CD4-positive, alpha-beta T cell (primary cell): Measurements from ENCODE around the gene MAP7D1. TPM values are rescaled to one million over a fixed set of nuclear protein-coding genes. Genes with fewer than 3 reads are reported as not detected.

Experiments
- ATAC-seq: fragments of 200-7000 bp; cut with Tn5 transposase; one replicate; pipeline ENCODE4 v1.10.0; 2022; ENCODE audit warnings: mild to moderate bottlenecking; ENCODE audit not compliant: poor library complexity
- CTCF ChIA-PET: fragments of 350-600 bp; sonication (Branson Sonifier 250); formaldehyde crosslinking; loops from one replicate; lab custom pipeline; 2021; ENCODE audit warnings: antibody characterized with exemption, inconsistent platforms; lab: Charles Lee
- POLR2A ChIA-PET: fragments of 350-600 bp; sonication (Branson Sonifier 250); formaldehyde crosslinking; loops from one replicate; lab custom pipeline; 2021; ENCODE audit warnings: antibody characterized with exemption, inconsistent platforms; lab: Charles Lee
- DNase-seq, 14 experiments: peaks; one replicate each; pipeline ENCODE4 v3.0.0-alpha.2; 2013 to 2020; ENCODE audit warnings: mixed read lengths in 2 of 14
- H3K27ac ChIP-seq, 2 donors: one replicate each; pipeline versions ENCODE4 v1.5.1 to v1.7.0; 2013; ENCODE audit warnings: low read length in 2 of 2, low read depth in 1 of 2, mild to moderate bottlenecking in 1 of 2
- H3K27me3 ChIP-seq, 2 experiments: 1 replicate in 1 of 2; 2 replicates in 1 of 2; pipeline versions ENCODE4 v1.6.1 to v1.7.0; 2013; ENCODE audit warnings: low read length in 2 of 2, control low read depth in 1 of 2, mild to moderate bottlenecking in 1 of 2, moderate library complexity in 1 of 2; ENCODE audit not compliant: insufficient read depth in 2 of 2, control insufficient read depth in 1 of 2
- H3K36me3 ChIP-seq: one replicate; pipeline ENCODE4 v1.6.1; 2013; ENCODE audit warnings: low read length, control low read depth; ENCODE audit not compliant: insufficient read depth
- H3K4me1 ChIP-seq: one replicate; pipeline ENCODE4 v1.6.1; 2013; ENCODE audit warnings: low read length, control low read depth; ENCODE audit not compliant: insufficient read depth
- H3K4me3 ChIP-seq: one replicate; pipeline ENCODE4 v1.5.1; 2013; ENCODE audit warnings: mild to moderate bottlenecking, low read length, moderate library complexity
- H3K9me3 ChIP-seq, 2 experiments: 1 replicate in 1 of 2; 2 replicates in 1 of 2; pipeline versions ENCODE4 v1.6.1 to v1.7.0; 2013; ENCODE audit warnings: low read length in 2 of 2, mild to moderate bottlenecking in 2 of 2, control low read depth in 1 of 2, moderate library complexity in 1 of 2; ENCODE audit not compliant: control insufficient read depth in 1 of 2, insufficient read depth in 1 of 2
- H3K27ac Mint-ChIP-seq: one replicate; pipeline ENCODE4 v1.8.0; 2020; ENCODE audit warnings: mixed read lengths
- H3K27me3 Mint-ChIP-seq: one replicate; pipeline ENCODE4 v1.8.0; 2021; ENCODE audit warnings: mixed read lengths
- H3K36me3 Mint-ChIP-seq: one replicate; pipeline ENCODE4 v1.8.0; 2021; ENCODE audit warnings: low read depth, mixed read lengths
- H3K4me1 Mint-ChIP-seq: one replicate; pipeline ENCODE4 v1.8.0; 2021; ENCODE audit warnings: low read depth, mixed read lengths
- H3K4me3 Mint-ChIP-seq: one replicate; pipeline ENCODE4 v1.8.0; 2020; ENCODE audit warnings: mild to moderate bottlenecking, mixed read lengths
- H3K9me3 Mint-ChIP-seq: one replicate; pipeline ENCODE4 v1.8.0; 2020; ENCODE audit warnings: mixed read lengths
- intact Hi-C, 2 experiments: fragments of 100-400 bp; cut with DNase I in 1 of 2; cut with micrococcal nuclease in 1 of 2; formaldehyde crosslinking; loops; one replicate each; pipeline versions ENCODE4 v1.15.1 to v1.9.0; 2023 to 2025; cut with DNase I, micrococcal nuclease
- total RNA-seq, 174 experiments: library from RNA in 2 of 174; stranded (reverse) in 2 of 174; gene quantifications; one replicate each; pipeline ENCODE4 v1.2.3 and lab custom pipeline; 2021 to 2026
- TF ChIP-seq, protein P1 (sequence below): fragments of 200-600 bp; IDR thresholded peaks from one replicate; pipeline ENCODE4 v1.8.0; 2022; ENCODE audit warnings: antibody characterized with exemption, mild to moderate bottlenecking

The MAP7D1 gene
- total RNA-seq, 2 experiments from 2014 or later = 156 to 163 TPM

DNA sequence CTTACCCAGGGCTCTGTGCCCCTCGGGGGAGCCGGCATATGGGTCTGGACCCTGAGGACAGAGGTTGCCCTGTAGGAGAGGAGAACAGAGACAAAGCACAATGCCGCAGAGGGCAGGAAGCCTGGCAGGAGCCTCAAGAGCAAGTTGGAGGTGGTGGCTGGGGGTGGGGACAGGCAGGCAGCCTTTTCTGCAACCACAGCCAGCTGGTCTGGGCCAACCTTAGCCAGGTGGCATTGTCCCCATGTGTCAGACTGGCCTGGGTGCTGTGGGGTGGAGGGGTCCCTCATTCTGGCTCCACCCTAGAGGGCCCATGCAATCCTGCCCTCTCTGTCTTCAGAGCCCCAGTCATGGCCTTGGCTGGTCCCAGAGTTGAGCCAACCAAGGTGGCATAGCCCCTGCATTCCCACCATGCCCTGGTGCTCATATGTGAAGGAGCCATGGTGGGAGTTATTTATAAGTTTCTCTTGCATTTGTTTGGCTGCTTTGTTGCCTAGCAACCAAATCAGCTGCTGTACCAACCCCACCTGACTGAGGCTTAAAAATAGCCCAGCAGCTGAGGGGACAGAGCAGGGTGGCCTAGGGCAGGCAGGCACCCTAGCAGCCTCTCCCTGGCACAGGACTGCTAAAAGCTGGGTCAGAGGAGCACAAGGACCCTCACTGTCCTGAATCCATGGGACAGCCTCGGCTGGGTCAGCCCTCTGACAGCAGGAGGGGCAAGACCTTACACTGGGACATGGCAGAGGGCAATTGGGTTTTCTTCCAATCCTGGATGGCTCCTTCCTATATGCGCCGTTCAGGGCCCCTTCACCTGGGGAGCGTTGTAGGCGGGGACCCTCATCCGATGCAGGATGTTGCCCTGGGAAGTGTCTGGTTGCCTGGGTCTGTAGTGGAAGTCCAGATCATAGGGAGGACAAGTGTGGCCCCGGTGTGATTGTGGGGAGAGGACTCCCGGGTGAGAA is 19.5 kb downstream of the MAP7D1 start:
- POLR2A ChIA-PET = interaction anchor here (0.6 to 1.6 kb wide), 3 partner anchors 13 to 15 kb away, joined by 3 to 4 read pairs (median 3); no protein-coding TSS in a partner anchor
- H3K9me3 Mint-ChIP-seq = no peaks in the 10 kb centered on the region
- peaks cover 87% of the 10 kb centered on the region for H3K36me3 Mint-ChIP-seq
- H3K4me3 Mint-ChIP-seq = no peak overlapping the region
- H3K27ac ChIP-seq = peak overlapping the region; percentile 14 to 29
- H3K27me3 Mint-ChIP-seq = no peaks in the 10 kb centered on the region
- TF ChIP-seq, protein P1, sequence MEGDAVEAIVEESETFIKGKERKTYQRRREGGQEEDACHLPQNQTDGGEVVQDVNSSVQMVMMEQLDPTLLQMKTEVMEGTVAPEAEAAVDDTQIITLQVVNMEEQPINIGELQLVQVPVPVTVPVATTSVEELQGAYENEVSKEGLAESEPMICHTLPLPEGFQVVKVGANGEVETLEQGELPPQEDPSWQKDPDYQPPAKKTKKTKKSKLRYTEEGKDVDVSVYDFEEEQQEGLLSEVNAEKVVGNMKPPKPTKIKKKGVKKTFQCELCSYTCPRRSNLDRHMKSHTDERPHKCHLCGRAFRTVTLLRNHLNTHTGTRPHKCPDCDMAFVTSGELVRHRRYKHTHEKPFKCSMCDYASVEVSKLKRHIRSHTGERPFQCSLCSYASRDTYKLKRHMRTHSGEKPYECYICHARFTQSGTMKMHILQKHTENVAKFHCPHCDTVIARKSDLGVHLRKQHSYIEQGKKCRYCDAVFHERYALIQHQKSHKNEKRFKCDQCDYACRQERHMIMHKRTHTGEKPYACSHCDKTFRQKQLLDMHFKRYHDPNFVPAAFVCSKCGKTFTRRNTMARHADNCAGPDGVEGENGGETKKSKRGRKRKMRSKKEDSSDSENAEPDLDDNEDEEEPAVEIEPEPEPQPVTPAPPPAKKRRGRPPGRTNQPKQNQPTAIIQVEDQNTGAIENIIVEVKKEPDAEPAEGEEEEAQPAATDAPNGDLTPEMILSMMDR = no peak
- ATAC-seq (no peak), DNase-seq (peak in 3 of 14 experiments; percentile 18 to 42 (median 38))
- H3K4me1 Mint-ChIP-seq = peaks cover 10% of the 10 kb centered on the region
- H3K4me3 ChIP-seq = no peak overlapping the region
- H3K36me3 ChIP-seq = peaks cover 95% of the 10 kb centered on the region
- no peaks in the 10 kb centered on the region for H3K9me3 ChIP-seq
- CTCF ChIA-PET = no interaction called here
- H3K4me1 ChIP-seq = peaks cover 4% of the 10 kb centered on the region
- H3K27me3 ChIP-seq = no peaks in the 10 kb centered on the region
- intact Hi-C loops = no loop called here
- H3K27ac Mint-ChIP-seq = peak overlapping the region; percentile 9

DNA sequence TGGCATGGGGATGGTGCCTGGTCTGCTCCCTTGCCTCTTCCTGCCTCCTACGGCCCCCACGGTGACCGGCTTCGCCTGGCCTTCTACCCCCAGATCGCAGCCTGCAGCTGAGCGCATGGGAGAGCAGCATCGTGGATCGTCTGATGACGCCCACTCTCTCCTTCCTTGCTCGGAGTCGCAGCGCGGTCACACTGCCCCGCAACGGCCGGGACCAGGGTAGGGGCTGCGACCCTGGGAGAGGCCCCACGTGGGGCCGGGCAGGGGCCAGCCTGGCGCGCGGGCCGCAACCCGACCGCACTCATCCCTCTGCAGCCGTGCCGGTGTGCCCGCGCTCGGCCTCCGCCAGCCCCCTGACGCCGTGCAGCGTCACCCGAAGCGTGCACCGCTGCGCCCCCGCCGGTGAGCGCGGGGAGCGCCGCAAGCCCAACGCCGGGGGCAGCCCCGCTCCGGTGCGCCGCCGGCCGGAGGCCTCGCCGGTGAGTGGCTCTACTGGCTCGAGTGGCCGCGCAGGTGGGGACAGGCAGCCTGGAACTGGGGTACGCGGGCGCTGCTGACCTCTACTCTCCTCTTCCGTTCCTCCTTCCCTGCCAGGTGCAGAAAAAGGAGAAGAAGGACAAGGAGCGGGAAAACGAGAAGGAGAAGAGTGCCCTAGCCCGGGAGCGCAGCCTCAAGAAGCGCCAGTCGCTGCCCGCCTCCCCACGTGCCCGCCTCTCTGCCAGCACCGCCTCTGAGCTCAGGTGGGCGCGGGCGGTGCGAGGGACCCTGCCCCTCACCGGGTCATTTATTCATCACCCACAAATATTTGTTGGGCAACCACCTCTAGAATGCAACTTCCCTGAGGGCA is 20.4 kb downstream of the MAP7D1 start:
- no peaks in the 10 kb centered on the region for H3K9me3 Mint-ChIP-seq
- TF ChIP-seq, protein P1 = no peak
- H3K27ac Mint-ChIP-seq = no peak overlapping the region
- intact Hi-C loops = no loop called here
- CTCF ChIA-PET = no interaction called here
- no peaks in the 10 kb centered on the region for H3K27me3 ChIP-seq
- H3K4me1 ChIP-seq = peaks cover 4% of the 10 kb centered on the region
- H3K36me3 ChIP-seq = peaks cover 95% of the 10 kb centered on the region
- peak overlapping the region in 1 of 2 donors; percentile 29 for H3K27ac ChIP-seq
- ATAC-seq (no peak), DNase-seq (no peak)
- peaks cover 87% of the 10 kb centered on the region for H3K36me3 Mint-ChIP-seq
- POLR2A ChIA-PET = interaction anchor here (0.6 to 1.6 kb wide), 2 partner anchors 14 to 15 kb away, joined by 3 to 4 read pairs; no protein-coding TSS in a partner anchor
- H3K4me3 ChIP-seq = no peak overlapping the region
- H3K9me3 ChIP-seq = no peaks in the 10 kb centered on the region
- H3K4me3 Mint-ChIP-seq = no peak overlapping the region
- no peaks in the 10 kb centered on the region for H3K27me3 Mint-ChIP-seq
- peaks cover 6% of the 10 kb centered on the region for H3K4me1 Mint-ChIP-seq

DNA sequence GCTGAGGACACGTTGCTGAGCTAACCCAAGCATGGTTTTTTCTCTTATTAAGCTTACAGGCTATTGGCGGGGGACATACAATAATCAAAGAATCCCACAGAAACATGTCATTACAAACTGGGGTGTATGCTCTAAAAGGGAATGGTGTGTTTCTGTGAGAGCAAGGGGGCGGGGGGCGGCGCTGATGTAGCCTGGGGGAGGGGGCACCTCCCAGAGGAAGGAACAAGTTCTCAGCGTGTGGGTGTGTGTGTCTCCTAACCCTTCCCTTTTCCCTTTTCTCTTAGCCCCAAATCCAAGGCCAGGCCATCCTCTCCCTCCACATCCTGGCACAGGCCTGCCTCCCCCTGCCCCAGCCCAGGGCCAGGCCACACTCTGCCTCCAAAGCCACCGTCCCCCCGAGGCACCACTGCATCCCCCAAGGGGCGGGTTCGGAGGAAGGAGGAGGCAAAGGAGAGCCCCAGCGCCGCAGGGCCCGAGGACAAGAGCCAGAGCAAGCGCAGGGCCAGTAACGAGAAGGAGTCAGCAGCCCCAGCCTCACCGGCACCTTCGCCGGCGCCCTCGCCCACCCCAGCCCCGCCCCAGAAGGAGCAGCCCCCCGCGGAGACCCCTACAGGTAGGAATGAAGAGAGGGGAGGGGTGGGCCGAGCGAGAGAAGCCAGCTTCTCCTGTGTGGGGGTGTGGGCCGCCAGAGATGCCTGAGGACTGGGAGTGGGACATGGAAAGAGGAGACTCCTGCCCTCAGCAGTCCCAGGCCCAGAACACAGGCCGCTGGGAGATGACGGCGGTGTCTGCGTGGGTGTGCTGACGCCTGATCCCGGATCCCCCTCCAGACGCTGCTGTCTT is 21.9 kb downstream of the MAP7D1 start:
- Histone ChIP-seq H3K27ac (peak overlapping the region in 1 of 2 donors; percentile 25), H3K4me3 (no peak overlapping the region), H3K9me3 (no peaks in the 10 kb centered on the region), H3K27me3 (no peaks in the 10 kb centered on the region), H3K4me1 (peaks cover 4% of the 10 kb centered on the region), H3K36me3 (peaks cover 81% of the 10 kb centered on the region)
- H3K9me3 Mint-ChIP-seq = no peaks in the 10 kb centered on the region
- TF ChIP-seq, protein P1 = no peak
- ChIA-PET POLR2A (no interaction called here), CTCF (no interaction called here)
- H3K27me3 Mint-ChIP-seq = no peaks in the 10 kb centered on the region
- H3K36me3 Mint-ChIP-seq = peaks cover 77% of the 10 kb centered on the region
- no peak for ATAC-seq
- intact Hi-C loops = no loop called here
- H3K27ac Mint-ChIP-seq = no peak overlapping the region
- H3K4me1 Mint-ChIP-seq = peaks cover 6% of the 10 kb centered on the region
- H3K4me3 Mint-ChIP-seq = no peak overlapping the region
- DNase-seq = no peak
